ENCODE results near the gene OR2V2.
"Not testable (repeated sequence)": the region's sequence is repeated elsewhere in the genome, so short reads cannot be mapped to it uniquely, and the experiment has no call there.

The OR2V2 gene

GRCh38 chr5:181114844-181115778, 32.3 kb upstream of the OR2V2 start:
- no peak for DNase-seq

GRCh38 chr5:181118369-181118768, 29.0 kb upstream of the OR2V2 start:
- DNase-seq, result no peak

- DNase-seq, result no peak
Observed at GRCh38 chr5:181119105-181119504, 28.3 kb upstream of the OR2V2 start.

- no peak for DNase-seq
Observed at GRCh38 chr5:181120306-181120705, 27.1 kb upstream of the OR2V2 start.

GRCh38 chr5:181120761-181121160, 26.6 kb upstream of the OR2V2 start:
- no peak for DNase-seq

- DNase-seq, result no peak
Observed at GRCh38 chr5:181121675-181122561, 25.5 kb upstream of the OR2V2 start.

GRCh38 chr5:181124526-181124925, 22.9 kb upstream of the OR2V2 start:
- no peak for DNase-seq

- DNase-seq, result no peak
Observed at GRCh38 chr5:181126841-181127240, 20.5 kb upstream of the OR2V2 start.

GRCh38 chr5:181127456-181127855, 19.9 kb upstream of the OR2V2 start:
- DNase-seq, result no peak

GRCh38 chr5:181127907-181128626, 19.3 kb upstream of the OR2V2 start:
- DNase-seq, result no peak

GRCh38 chr5:181129601-181130000, 17.8 kb upstream of the OR2V2 start:
- DNase-seq, result no peak

GRCh38 chr5:181130081-181130480, 17.3 kb upstream of the OR2V2 start:
- DNase-seq, result not testable (repeated sequence)

GRCh38 chr5:181130832-181131496, 16.4 kb upstream of the OR2V2 start, which contains the start of gene OR2V1:
Gene OR2V1, minus strand, starts transcription at chr5:181131169. Its CDS starts 5,865 bp downstream, at chr5:181125304.
- no peak for DNase-seq

- no peak for DNase-seq
Observed at GRCh38 chr5:181131514-181131913, 15.9 kb upstream of the OR2V2 start.

GRCh38 chr5:181133083-181133482, 14.3 kb upstream of the OR2V2 start:
- no peak for DNase-seq

- DNase-seq, result peak in 1 of 2 donors; percentile 2
Observed at GRCh38 chr5:181133610-181134231, 13.7 kb upstream of the OR2V2 start.

GRCh38 chr5:181134259-181134658, 13.1 kb upstream of the OR2V2 start:
- DNase-seq, result no peak

GRCh38 chr5:181136361-181136955, 10.9 kb upstream of the OR2V2 start:
- DNase-seq, result no peak

GRCh38 chr5:181138258-181138657, 9.1 kb upstream of the OR2V2 start:
- DNase-seq, result no peak

- no peak for DNase-seq
Observed at GRCh38 chr5:181140766-181141165, 6.6 kb upstream of the OR2V2 start.

- no peak for DNase-seq
Observed at GRCh38 chr5:181142054-181142453, 5.3 kb upstream of the OR2V2 start.
